ENCODE data around the gene SERHL2. TPM values are rescaled to one million over a fixed set of nuclear protein-coding genes. Genes with fewer than 3 reads are reported as not detected.
A peak's percentile ranks its signal among the peaks of the same experiment; 100 is the strongest.

Gene SERHL2
- total RNA-seq, 6 experiments from 2014 or later = 4.2 to 6.2 (median 4.8) TPM

GRCh38 chr22:42610186-42610585, 56.4 kb downstream of the SERHL2 start:
- TF ChIP-seq CTCF (IDR thresholded peaks at IDR 0.05) = no peak
- H3K4me1 Mint-ChIP-seq (ENCODE audit: low read depth) = peaks cover 63% of the 10 kb centered on the region

GRCh38 chr22:42611051-42611450, 57.3 kb downstream of the SERHL2 start:
- no peak for TF ChIP-seq CTCF (IDR thresholded peaks at IDR 0.05)
- Mint-ChIP-seq H3K9me3 (peaks cover 10% of the 10 kb centered on the region), H3K36me3 (ENCODE audit: low read depth) (peaks cover 22% of the 10 kb centered on the region), H3K4me1 (ENCODE audit: low read depth) (peaks cover 67% of the 10 kb centered on the region), H3K27me3 (ENCODE audit: insufficient read depth) (peaks cover 19% of the 10 kb centered on the region), H3K4me3 (no peak overlapping the region), H3K27ac (peak overlapping the region; percentile 42; the same call in 1 of the 2 replicates)
- no peak for DNase-seq

More at GRCh38 chr22:42610186-42610585, 56.4 kb downstream of the SERHL2 start:
- peaks cover 22% of the 10 kb centered on the region for H3K36me3 Mint-ChIP-seq (ENCODE audit: low read depth)
- no peak overlapping the region for H3K4me3 Mint-ChIP-seq
- no peak overlapping the region for H3K27ac Mint-ChIP-seq
- DNase-seq = no peak
- H3K27me3 Mint-ChIP-seq (ENCODE audit: insufficient read depth) = peaks cover 10% of the 10 kb centered on the region
- H3K9me3 Mint-ChIP-seq = peaks cover 4% of the 10 kb centered on the region

- no peak for TF ChIP-seq CTCF (IDR thresholded peaks at IDR 0.05)
- H3K4me3 Mint-ChIP-seq = no peak overlapping the region; the same call in 1 of the 2 replicates
- no peak for DNase-seq
- H3K27ac Mint-ChIP-seq = peak overlapping the region; percentile 36; the same call in 1 of the 2 replicates
- peaks cover 17% of the 10 kb centered on the region for H3K36me3 Mint-ChIP-seq (ENCODE audit: low read depth)
- peaks cover 66% of the 10 kb centered on the region for H3K4me1 Mint-ChIP-seq (ENCODE audit: low read depth)
- peaks cover 19% of the 10 kb centered on the region for H3K27me3 Mint-ChIP-seq (ENCODE audit: insufficient read depth)
- peaks cover 10% of the 10 kb centered on the region for H3K9me3 Mint-ChIP-seq
Measured at GRCh38 chr22:42612336-42612735, 58.6 kb downstream of the SERHL2 start.

- peaks cover 10% of the 10 kb centered on the region for H3K9me3 Mint-ChIP-seq
- DNase-seq = no peak
- peak overlapping the region; percentile 97 for H3K4me3 Mint-ChIP-seq
- peak overlapping the region; percentile 100 for H3K27ac Mint-ChIP-seq
- peaks cover 25% of the 10 kb centered on the region for H3K27me3 Mint-ChIP-seq (ENCODE audit: insufficient read depth)
- peaks cover 17% of the 10 kb centered on the region for H3K36me3 Mint-ChIP-seq (ENCODE audit: low read depth)
- H3K4me1 Mint-ChIP-seq (ENCODE audit: low read depth) = peaks cover 64% of the 10 kb centered on the region
- no peak for TF ChIP-seq CTCF (IDR thresholded peaks at IDR 0.05)
Measured at GRCh38 chr22:42613872-42614301, 60.1 kb downstream of the SERHL2 start.

GRCh38 chr22:42614312-42615091, 60.7 kb downstream of the SERHL2 start, which contains the start of gene POLDIP3:
Gene POLDIP3 (minus strand): TSS chr22:42614883. CDS start chr22:42614857, 26 bp downstream.
- DNase-seq = peak; percentile 98
- peaks cover 25% of the 10 kb centered on the region for H3K27me3 Mint-ChIP-seq (ENCODE audit: insufficient read depth)
- H3K27ac Mint-ChIP-seq = peak within 1 kb of the TSS; percentile 100
- H3K36me3 Mint-ChIP-seq (ENCODE audit: low read depth) = peaks cover 17% of the 10 kb centered on the region
- H3K4me1 Mint-ChIP-seq (ENCODE audit: low read depth) = peaks cover 58% of the 10 kb centered on the region
- TF ChIP-seq CTCF (IDR thresholded peaks at IDR 0.05) = peak; percentile 70
- H3K4me3 Mint-ChIP-seq = peak within 1 kb of the TSS; percentile 97
- peaks cover 10% of the 10 kb centered on the region for H3K9me3 Mint-ChIP-seq
